ENCODE measurements around the gene DHRS13. TPM values are rescaled to one million over a fixed set of nuclear protein-coding genes. Genes with fewer than 3 reads are reported as not detected.
"Not testable (repeated sequence)": the region's sequence is repeated elsewhere in the genome, so short reads cannot be mapped to it uniquely, and the experiment has no call there.

Gene DHRS13
- total RNA-seq, 1 donor from 2014 or later, result 20.4 TPM

GRCh38 chr17:28878158-28878910 is 24.5 kb downstream of the DHRS13 start:
- no peak for DNase-seq (ENCODE audit: extremely low spot score, unreplicated experiment)
- Mint-ChIP-seq H3K4me3 (no peak overlapping the region), H3K27me3 (no peaks in the 10 kb centered on the region), H3K4me1 (ENCODE audit: unreplicated experiment) (no peaks in the 10 kb centered on the region), H3K9me3 (no peaks in the 10 kb centered on the region), H3K36me3 (peaks cover 9% of the 10 kb centered on the region), H3K27ac (no peak overlapping the region)
- no peak for TF ChIP-seq CTCF (conservative IDR thresholded peaks at IDR 0.05)

- H3K27me3 Mint-ChIP-seq; H3K4me3 Mint-ChIP-seq; H3K9me3 Mint-ChIP-seq; DNase-seq (ENCODE audit: extremely low spot score, unreplicated experiment); H3K4me1 Mint-ChIP-seq (ENCODE audit: unreplicated experiment); H3K27ac Mint-ChIP-seq; H3K36me3 Mint-ChIP-seq: not testable (repeated sequence)
Measured at GRCh38 chr17:28877150-28877711, 25.6 kb downstream of the DHRS13 start.

GRCh38 chr17:28875848-28876550 is 26.9 kb downstream of the DHRS13 start:
- TF ChIP-seq CTCF (conservative IDR thresholded peaks at IDR 0.05), result no peak
- Mint-ChIP-seq H3K9me3 (no peaks in the 10 kb centered on the region), H3K27me3 (no peaks in the 10 kb centered on the region), H3K4me1 (ENCODE audit: unreplicated experiment) (no peaks in the 10 kb centered on the region), H3K4me3 (no peak overlapping the region), H3K36me3 (peaks cover 9% of the 10 kb centered on the region), H3K27ac (no peak overlapping the region)
- no peak for DNase-seq (ENCODE audit: extremely low spot score, unreplicated experiment)

- TF ChIP-seq CTCF (conservative IDR thresholded peaks at IDR 0.05), result no peak
- no peaks in the 10 kb centered on the region for H3K9me3 Mint-ChIP-seq
- no peaks in the 10 kb centered on the region for H3K27me3 Mint-ChIP-seq
- no peaks in the 10 kb centered on the region for H3K4me1 Mint-ChIP-seq (ENCODE audit: unreplicated experiment)
- no peak overlapping the region for H3K27ac Mint-ChIP-seq
- no peak for DNase-seq (ENCODE audit: extremely low spot score, unreplicated experiment)
- peaks cover 9% of the 10 kb centered on the region for H3K36me3 Mint-ChIP-seq
- no peak overlapping the region for H3K4me3 Mint-ChIP-seq
Measured at GRCh38 chr17:28874750-28875149, 28.1 kb downstream of the DHRS13 start.

- Mint-ChIP-seq H3K27me3 (no peaks in the 10 kb centered on the region), H3K27ac (no peak overlapping the region)
Measured at GRCh38 chr17:28873839-28874238, 29.0 kb downstream of the DHRS13 start.

More at GRCh38 chr17:28873839-28874238, 29.0 kb downstream of the DHRS13 start:
- no peak for TF ChIP-seq CTCF (conservative IDR thresholded peaks at IDR 0.05)
- no peak for DNase-seq (ENCODE audit: extremely low spot score, unreplicated experiment)
- Mint-ChIP-seq H3K36me3 (peaks cover 6% of the 10 kb centered on the region), H3K9me3 (no peaks in the 10 kb centered on the region), H3K4me3 (no peak overlapping the region), H3K4me1 (ENCODE audit: unreplicated experiment) (no peaks in the 10 kb centered on the region)

All from type B pancreatic cell (in vitro differentiated cells).